ENCODE measurements around the gene MOGAT3. TPM values are rescaled to one million over a fixed set of nuclear protein-coding genes. Genes with fewer than 3 reads are reported as not detected.

The MOGAT3 gene
- polyA plus RNA-seq, 1 donor (not counting 4 experiments of a cell fraction or from before 2014, with no cell fraction given) = not detected

DNA sequence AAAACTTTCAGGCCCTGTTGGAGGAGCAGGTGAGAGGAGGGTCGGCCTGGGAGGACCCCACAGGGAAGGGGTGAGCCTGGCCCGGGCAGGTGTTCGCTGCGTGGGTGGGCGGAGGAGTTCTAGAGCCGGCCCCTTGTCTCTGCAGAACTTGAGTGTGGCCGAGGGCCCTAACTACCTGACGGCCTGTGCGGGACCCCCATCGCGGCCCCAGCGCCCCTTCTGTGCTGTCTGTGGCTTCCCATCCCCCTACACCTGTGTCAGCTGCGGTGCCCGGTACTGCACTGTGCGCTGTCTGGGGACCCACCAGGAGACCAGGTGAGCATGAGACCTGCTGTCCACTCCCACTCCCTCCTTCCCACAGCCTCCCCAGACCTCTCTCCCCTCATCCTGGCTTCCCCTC lies 22.7 kb upstream of the MOGAT3 start:
- no peaks in the 10 kb centered on the region for H3K9me1 ChIP-seq (ENCODE audit: control insufficient read depth, extremely low read depth, insufficient read depth, low read length)
- H3K4me3 ChIP-seq (ENCODE audit: control insufficient read depth in 2 of 3, extremely low read depth in 1 of 3, insufficient read depth in 2 of 3, low read depth in 1 of 3, low read length in 3 of 3) = no peak overlapping the region
- H2AFZ ChIP-seq (ENCODE audit: control insufficient read depth, low read length) = no peak overlapping the region
- H3K9ac ChIP-seq (ENCODE audit: control insufficient read depth, extremely low read depth, insufficient read depth, low read length) = no peak overlapping the region
- DNase-seq (ENCODE audit: low read depth, low spot score) (no peak), FAIRE-seq (no peak)
- dilution Hi-C loops (cut with MboI; ENCODE audit: extremely low pct_ligation_motif_present, low sequenced_read_pairs) = no loop called here
- no peaks in the 10 kb centered on the region for H4K20me1 ChIP-seq (ENCODE audit: control insufficient read depth, extremely low read depth, insufficient read depth, low read length)
- TF ChIP-seq, protein P1, sequence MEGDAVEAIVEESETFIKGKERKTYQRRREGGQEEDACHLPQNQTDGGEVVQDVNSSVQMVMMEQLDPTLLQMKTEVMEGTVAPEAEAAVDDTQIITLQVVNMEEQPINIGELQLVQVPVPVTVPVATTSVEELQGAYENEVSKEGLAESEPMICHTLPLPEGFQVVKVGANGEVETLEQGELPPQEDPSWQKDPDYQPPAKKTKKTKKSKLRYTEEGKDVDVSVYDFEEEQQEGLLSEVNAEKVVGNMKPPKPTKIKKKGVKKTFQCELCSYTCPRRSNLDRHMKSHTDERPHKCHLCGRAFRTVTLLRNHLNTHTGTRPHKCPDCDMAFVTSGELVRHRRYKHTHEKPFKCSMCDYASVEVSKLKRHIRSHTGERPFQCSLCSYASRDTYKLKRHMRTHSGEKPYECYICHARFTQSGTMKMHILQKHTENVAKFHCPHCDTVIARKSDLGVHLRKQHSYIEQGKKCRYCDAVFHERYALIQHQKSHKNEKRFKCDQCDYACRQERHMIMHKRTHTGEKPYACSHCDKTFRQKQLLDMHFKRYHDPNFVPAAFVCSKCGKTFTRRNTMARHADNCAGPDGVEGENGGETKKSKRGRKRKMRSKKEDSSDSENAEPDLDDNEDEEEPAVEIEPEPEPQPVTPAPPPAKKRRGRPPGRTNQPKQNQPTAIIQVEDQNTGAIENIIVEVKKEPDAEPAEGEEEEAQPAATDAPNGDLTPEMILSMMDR (optimal IDR thresholded peaks at IDR 0.05 in 1 of 3, IDR thresholded peaks at IDR 0.05 in 1 of 3, conservative IDR thresholded peaks at IDR 0.05 in 1 of 3; ENCODE audit: extremely low read depth in 1 of 3, insufficient read depth in 2 of 3, low read length in 3 of 3) = no peak
- no peak for TF ChIP-seq EZH2 (IDR thresholded peaks at IDR 0.05; ENCODE audit: low read length)
- peaks cover 15 to 32% of the 10 kb centered on the region in 2 experiments for H3K36me3 ChIP-seq (ENCODE audit: control insufficient read depth in 2 of 2, extremely low read depth in 1 of 2, insufficient read depth in 2 of 2, low read length in 2 of 2)
- H3K27me3 ChIP-seq (ENCODE audit: control insufficient read depth, extremely low read depth, insufficient read depth, low read length) = no peaks in the 10 kb centered on the region
- H3K4me1 ChIP-seq (ENCODE audit: control insufficient read depth, extremely low read depth, insufficient read depth, low read length) = peaks cover 6% of the 10 kb centered on the region
- H3K9me3 ChIP-seq (ENCODE audit: control insufficient read depth, low read depth, low read length) = no peaks in the 10 kb centered on the region
- H3K27ac ChIP-seq (ENCODE audit: control insufficient read depth, insufficient read depth, low read length) = no peak overlapping the region
- peaks cover 39% of the 10 kb centered on the region for H3K79me2 ChIP-seq (ENCODE audit: control insufficient read depth, insufficient read depth, low read length)
- H3K4me2 ChIP-seq (ENCODE audit: control insufficient read depth, extremely low read depth, insufficient read depth, low read depth, low read length) = no peak overlapping the region

DNA sequence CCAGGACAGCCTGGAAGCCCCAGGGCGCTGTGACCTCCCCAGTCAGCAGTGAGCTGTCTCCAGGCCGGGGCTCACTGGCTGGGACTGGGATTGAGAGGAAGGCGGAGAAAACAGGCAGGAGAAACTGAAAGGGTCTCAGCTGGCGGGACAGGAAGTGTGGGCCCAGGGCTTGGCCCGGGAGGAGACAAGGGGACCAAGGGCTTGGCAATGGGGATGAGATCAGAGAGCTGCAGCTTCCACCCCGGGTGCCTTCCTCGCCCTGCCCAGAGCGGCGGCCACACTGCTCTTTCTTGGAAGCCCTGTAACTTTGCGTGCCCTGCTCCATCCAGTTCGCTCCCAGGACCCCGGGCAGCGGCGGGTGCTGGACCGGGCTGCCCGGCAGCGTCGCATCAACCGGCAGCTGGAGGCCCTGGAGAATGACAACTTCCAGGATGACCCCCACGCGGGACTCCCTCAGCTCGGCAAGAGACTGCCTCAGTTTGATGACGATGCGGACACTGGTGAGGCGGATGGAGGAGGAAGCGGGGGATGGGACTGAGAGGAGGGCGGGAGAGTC lies 21.5 kb upstream of the MOGAT3 start:
- Histone ChIP-seq H3K9me3 (ENCODE audit: control insufficient read depth, low read depth, low read length) (no peaks in the 10 kb centered on the region), H3K4me2 (ENCODE audit: control insufficient read depth, extremely low read depth, insufficient read depth, low read depth, low read length) (no peak overlapping the region), H3K79me2 (ENCODE audit: control insufficient read depth, insufficient read depth, low read length) (peaks cover 44% of the 10 kb centered on the region), H2AFZ (ENCODE audit: control insufficient read depth, low read length) (no peak overlapping the region), H3K4me1 (ENCODE audit: control insufficient read depth, extremely low read depth, insufficient read depth, low read length) (peaks cover 6% of the 10 kb centered on the region), H4K20me1 (ENCODE audit: control insufficient read depth, extremely low read depth, insufficient read depth, low read length) (no peaks in the 10 kb centered on the region), H3K36me3 (ENCODE audit: control insufficient read depth in 2 of 2, extremely low read depth in 1 of 2, insufficient read depth in 2 of 2, low read length in 2 of 2) (peaks cover 15 to 26% of the 10 kb centered on the region in 2 experiments), H3K27ac (ENCODE audit: control insufficient read depth, insufficient read depth, low read length) (no peak overlapping the region), H3K9ac (ENCODE audit: control insufficient read depth, extremely low read depth, insufficient read depth, low read length) (no peak overlapping the region), H3K27me3 (ENCODE audit: control insufficient read depth, extremely low read depth, insufficient read depth, low read length) (no peaks in the 10 kb centered on the region), H3K4me3 (ENCODE audit: control insufficient read depth in 2 of 3, extremely low read depth in 1 of 3, insufficient read depth in 2 of 3, low read depth in 1 of 3, low read length in 3 of 3) (no peak overlapping the region), H3K9me1 (ENCODE audit: control insufficient read depth, extremely low read depth, insufficient read depth, low read length) (no peaks in the 10 kb centered on the region)
- TF ChIP-seq, protein P1 (optimal IDR thresholded peaks at IDR 0.05 in 1 of 3, IDR thresholded peaks at IDR 0.05 in 1 of 3, conservative IDR thresholded peaks at IDR 0.05 in 1 of 3; ENCODE audit: extremely low read depth in 1 of 3, insufficient read depth in 2 of 3, low read length in 3 of 3) = no peak
- TF ChIP-seq EZH2 (IDR thresholded peaks at IDR 0.05; ENCODE audit: low read length) = no peak
- dilution Hi-C loops (cut with MboI; ENCODE audit: extremely low pct_ligation_motif_present, low sequenced_read_pairs) = no loop called here
- DNase-seq (ENCODE audit: low read depth, low spot score) (no peak), FAIRE-seq (no peak)

Measured in keratinocyte (primary cell).